ENCODE measurements around the gene ADAR.

ADAR gene

GRCh38 chr1:154582885-154583284, 25.1 kb downstream of the ADAR start:
- no peaks in the 10 kb centered on the region for H3K27me3 Mint-ChIP-seq
- no peak overlapping the region for H3K27ac Mint-ChIP-seq
- peaks cover 85% of the 10 kb centered on the region for H3K36me3 Mint-ChIP-seq
- no peak for ATAC-seq
- peaks cover 29% of the 10 kb centered on the region for H3K4me1 Mint-ChIP-seq
- H3K9me3 Mint-ChIP-seq: no peaks in the 10 kb centered on the region
- no peak overlapping the region for H3K4me3 Mint-ChIP-seq

DNA sequence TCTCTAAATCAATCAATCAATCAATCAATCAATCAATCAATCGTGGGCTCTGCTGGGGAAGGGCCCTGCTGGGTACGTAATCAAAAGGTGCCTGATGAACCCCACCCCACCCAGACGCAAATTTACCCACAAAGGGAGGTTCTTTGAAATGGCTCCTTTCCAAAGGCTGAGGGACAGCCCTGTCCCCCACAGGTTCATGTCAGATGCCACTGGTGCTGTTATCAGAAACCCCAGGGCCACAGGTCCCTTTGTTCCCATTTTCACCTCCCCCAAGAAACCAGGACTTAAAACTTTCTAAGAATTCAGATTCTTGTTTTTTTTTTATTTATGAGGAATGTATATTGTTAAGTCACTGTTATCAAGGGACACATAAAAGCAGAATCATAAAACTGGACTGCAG, 26.2 kb downstream of the ADAR start:
- Mint-ChIP-seq H3K9me3 (no peaks in the 10 kb centered on the region), H3K4me1 (peaks cover 29% of the 10 kb centered on the region), H3K27ac (no peak overlapping the region), H3K27me3 (no peaks in the 10 kb centered on the region), H3K4me3 (no peak overlapping the region), H3K36me3 (peaks cover 73% of the 10 kb centered on the region)
- no peak for ATAC-seq

DNA sequence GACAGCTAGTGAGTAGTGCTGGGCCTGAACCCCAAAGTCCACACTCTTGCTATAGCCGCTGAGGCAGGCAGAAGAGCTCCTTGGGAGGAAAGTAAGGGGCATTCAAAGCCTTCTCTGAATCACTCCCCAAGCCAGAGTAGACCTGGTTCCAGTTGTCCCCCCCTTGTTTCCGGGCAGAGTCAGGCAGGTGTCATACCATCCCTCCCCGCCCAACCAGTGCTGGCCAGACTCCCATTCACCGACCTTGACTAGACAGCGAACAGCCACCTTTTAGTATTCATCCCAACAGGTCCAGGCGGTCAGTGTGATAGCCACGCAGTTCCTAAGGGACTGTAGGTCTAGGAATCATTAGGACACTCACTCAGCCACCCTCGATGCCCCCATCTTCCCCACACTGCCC, 28.6 kb downstream of the ADAR start:
- H3K9me3 Mint-ChIP-seq: no peaks in the 10 kb centered on the region
- peaks cover 49% of the 10 kb centered on the region for H3K36me3 Mint-ChIP-seq
- peaks cover 14% of the 10 kb centered on the region for H3K4me1 Mint-ChIP-seq
- ATAC-seq: no peak
- no peak overlapping the region for H3K4me3 Mint-ChIP-seq
- no peak overlapping the region for H3K27ac Mint-ChIP-seq
- peaks cover 4% of the 10 kb centered on the region for H3K27me3 Mint-ChIP-seq

- Mint-ChIP-seq H3K27ac (no peak overlapping the region), H3K9me3 (no peaks in the 10 kb centered on the region)
- no peak for ATAC-seq
Measured at GRCh38 chr1:154578058-154578418, 29.9 kb downstream of the ADAR start.

GRCh38 chr1:154577346-154578057, 30.5 kb downstream of the ADAR start:
- Mint-ChIP-seq H3K27me3 (peaks cover 16% of the 10 kb centered on the region), H3K36me3 (peaks cover 36% of the 10 kb centered on the region), H3K27ac (no peak overlapping the region), H3K4me3 (no peak overlapping the region), H3K9me3 (no peaks in the 10 kb centered on the region), H3K4me1 (peaks cover 8% of the 10 kb centered on the region)
- ATAC-seq: no peak

More at GRCh38 chr1:154578058-154578418, 29.9 kb downstream of the ADAR start:
- Mint-ChIP-seq H3K27me3 (peaks cover 15% of the 10 kb centered on the region), H3K36me3 (peaks cover 37% of the 10 kb centered on the region), H3K4me3 (no peak overlapping the region), H3K4me1 (peaks cover 8% of the 10 kb centered on the region)

- Mint-ChIP-seq H3K36me3 (peaks cover 24% of the 10 kb centered on the region), H3K27me3 (peaks cover 30% of the 10 kb centered on the region), H3K4me3 (no peak overlapping the region), H3K4me1 (peaks cover 8% of the 10 kb centered on the region), H3K27ac (no peak overlapping the region), H3K9me3 (no peaks in the 10 kb centered on the region)
- ATAC-seq: peak; percentile 7
Measured at GRCh38 chr1:154575951-154576566, 31.9 kb downstream of the ADAR start.

DNA sequence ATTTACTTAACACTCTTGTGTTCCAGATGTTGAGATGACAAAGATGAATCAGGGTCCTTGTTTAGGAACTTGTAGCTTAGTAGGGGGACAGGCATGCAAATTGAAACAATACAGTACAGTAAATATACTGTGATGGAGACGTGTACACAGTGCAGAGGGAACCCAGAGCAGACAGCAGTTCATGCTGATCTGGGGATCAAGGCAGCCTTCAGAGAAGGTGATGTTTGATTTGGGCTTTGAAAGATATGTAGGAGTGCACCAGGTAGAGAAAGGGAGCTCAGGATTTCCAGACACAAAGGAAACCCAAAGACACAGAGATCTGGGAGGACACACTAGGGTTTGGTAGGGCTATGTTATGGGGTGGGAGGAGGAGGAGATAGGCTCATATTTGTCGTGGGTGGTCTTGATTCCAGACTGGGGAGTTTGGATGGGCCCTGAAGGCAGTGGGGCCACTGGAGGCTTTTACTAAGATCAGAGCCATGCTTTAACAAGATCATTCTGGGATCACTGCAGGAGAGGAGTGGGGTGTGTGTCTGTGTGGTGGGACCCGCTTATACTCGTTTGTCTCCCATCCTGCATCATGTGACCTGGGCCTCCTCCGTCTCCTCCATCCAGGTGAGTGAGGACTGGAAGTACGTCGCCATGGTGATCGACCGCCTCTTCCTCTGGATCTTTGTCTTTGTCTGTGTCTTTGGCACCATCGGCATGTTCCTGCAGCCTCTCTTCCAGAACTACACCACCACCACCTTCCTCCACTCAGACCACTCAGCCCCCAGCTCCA, 32.6 kb downstream of the ADAR start:
- Mint-ChIP-seq H3K4me1 (peaks cover 8% of the 10 kb centered on the region), H3K27me3 (peaks cover 33% of the 10 kb centered on the region)

GRCh38 chr1:154574716-154575115, 33.3 kb downstream of the ADAR start:
- peaks cover 13% of the 10 kb centered on the region for H3K36me3 Mint-ChIP-seq
- no peak overlapping the region for H3K4me3 Mint-ChIP-seq
- no peak overlapping the region for H3K27ac Mint-ChIP-seq
- peaks cover 33% of the 10 kb centered on the region for H3K27me3 Mint-ChIP-seq
- peaks cover 8% of the 10 kb centered on the region for H3K4me1 Mint-ChIP-seq
- H3K9me3 Mint-ChIP-seq: no peaks in the 10 kb centered on the region
- no peak for ATAC-seq

More for the DNA sequence above, 32.6 kb downstream of the ADAR start:
- Mint-ChIP-seq H3K4me3 (no peak overlapping the region), H3K9me3 (no peaks in the 10 kb centered on the region), H3K27ac (no peak overlapping the region), H3K36me3 (peaks cover 17% of the 10 kb centered on the region)
- ATAC-seq: no peak

- H3K4me1 Mint-ChIP-seq: peaks cover 10% of the 10 kb centered on the region
- H3K27me3 Mint-ChIP-seq: peaks cover 40% of the 10 kb centered on the region
- H3K27ac Mint-ChIP-seq: no peak overlapping the region
- ATAC-seq: no peak
- H3K4me3 Mint-ChIP-seq: no peak overlapping the region
- no peaks in the 10 kb centered on the region for H3K9me3 Mint-ChIP-seq
- no peaks in the 10 kb centered on the region for H3K36me3 Mint-ChIP-seq
Measured at GRCh38 chr1:154573168-154573510, 34.8 kb downstream of the ADAR start.

DNA sequence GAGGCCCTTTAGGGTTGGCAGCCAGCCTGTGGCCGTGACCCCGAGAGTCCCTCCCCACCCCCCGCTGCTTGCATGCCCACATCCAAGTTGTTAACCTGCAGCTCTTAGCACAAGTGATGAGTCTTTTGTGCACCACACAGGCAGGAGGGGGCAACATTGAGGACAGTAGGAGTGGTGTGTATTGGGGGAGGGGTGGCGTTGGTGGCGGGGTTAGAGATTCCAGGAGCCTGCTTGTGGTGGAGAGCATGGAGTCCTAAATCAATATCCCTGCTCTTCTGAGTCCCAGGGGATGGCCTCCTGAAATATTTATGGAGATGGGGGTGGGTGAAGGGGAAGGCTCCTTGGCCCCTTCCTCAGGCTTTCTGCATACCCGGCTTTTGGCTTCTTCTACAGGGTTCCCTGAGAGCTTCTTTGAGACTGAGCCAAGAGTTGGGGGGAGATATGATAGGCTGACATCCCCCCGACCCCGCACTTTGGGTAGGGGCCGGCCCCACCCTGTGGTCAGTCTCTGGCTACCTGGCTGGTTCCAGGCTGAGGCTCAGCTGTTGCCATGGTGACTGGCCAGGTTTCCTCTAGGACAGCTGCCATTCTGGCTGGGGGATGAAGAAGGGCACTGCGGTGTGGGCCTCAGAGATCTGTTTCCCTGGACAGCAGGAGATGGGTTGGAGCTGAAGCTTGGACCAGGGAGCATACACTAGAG, 35.4 kb downstream of the ADAR start:
- H3K4me3 Mint-ChIP-seq: no peak overlapping the region
- peaks cover 45% of the 10 kb centered on the region for H3K27me3 Mint-ChIP-seq
- peaks cover 15% of the 10 kb centered on the region for H3K4me1 Mint-ChIP-seq
- H3K27ac Mint-ChIP-seq: no peak overlapping the region
- no peak for ATAC-seq
- H3K36me3 Mint-ChIP-seq: no peaks in the 10 kb centered on the region
- no peaks in the 10 kb centered on the region for H3K9me3 Mint-ChIP-seq

DNA sequence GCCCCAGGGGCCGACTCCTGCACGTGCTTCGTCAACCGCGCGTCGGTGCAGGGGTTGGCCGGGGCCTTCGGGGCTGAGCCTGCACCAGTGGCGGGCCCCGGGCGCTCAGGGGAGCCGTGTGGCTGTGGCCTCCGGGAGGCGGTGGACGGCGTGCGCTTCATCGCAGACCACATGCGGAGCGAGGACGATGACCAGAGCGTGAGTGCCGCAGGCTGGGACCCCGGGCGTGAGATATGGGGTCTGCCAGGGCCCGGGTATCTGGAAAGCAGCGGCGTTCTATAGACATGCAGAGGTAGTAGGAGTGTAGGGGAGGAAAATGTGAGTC, 36.1 kb downstream of the ADAR start:
- Mint-ChIP-seq H3K4me1 (peaks cover 19% of the 10 kb centered on the region), H3K27ac (no peak overlapping the region), H3K27me3 (peaks cover 52% of the 10 kb centered on the region), H3K4me3 (no peak overlapping the region), H3K9me3 (no peaks in the 10 kb centered on the region), H3K36me3 (no peaks in the 10 kb centered on the region)
- ATAC-seq: no peak

- H3K27ac Mint-ChIP-seq: no peak overlapping the region
- H3K9me3 Mint-ChIP-seq: no peaks in the 10 kb centered on the region
- no peaks in the 10 kb centered on the region for H3K36me3 Mint-ChIP-seq
- H3K27me3 Mint-ChIP-seq: peaks cover 57% of the 10 kb centered on the region
- H3K4me3 Mint-ChIP-seq: no peak overlapping the region
- no peak for ATAC-seq
- peaks cover 19% of the 10 kb centered on the region for H3K4me1 Mint-ChIP-seq
Measured at GRCh38 chr1:154571244-154571963, 36.6 kb downstream of the ADAR start.

GRCh38 chr1:154568157-154568815, 39.7 kb downstream of the ADAR start:
- Mint-ChIP-seq H3K9me3 (no peaks in the 10 kb centered on the region), H3K27me3 (peaks cover 45% of the 10 kb centered on the region), H3K36me3 (no peaks in the 10 kb centered on the region), H3K4me3 (no peak overlapping the region), H3K4me1 (peaks cover 12% of the 10 kb centered on the region), H3K27ac (no peak overlapping the region)
- ATAC-seq: no peak

DNA sequence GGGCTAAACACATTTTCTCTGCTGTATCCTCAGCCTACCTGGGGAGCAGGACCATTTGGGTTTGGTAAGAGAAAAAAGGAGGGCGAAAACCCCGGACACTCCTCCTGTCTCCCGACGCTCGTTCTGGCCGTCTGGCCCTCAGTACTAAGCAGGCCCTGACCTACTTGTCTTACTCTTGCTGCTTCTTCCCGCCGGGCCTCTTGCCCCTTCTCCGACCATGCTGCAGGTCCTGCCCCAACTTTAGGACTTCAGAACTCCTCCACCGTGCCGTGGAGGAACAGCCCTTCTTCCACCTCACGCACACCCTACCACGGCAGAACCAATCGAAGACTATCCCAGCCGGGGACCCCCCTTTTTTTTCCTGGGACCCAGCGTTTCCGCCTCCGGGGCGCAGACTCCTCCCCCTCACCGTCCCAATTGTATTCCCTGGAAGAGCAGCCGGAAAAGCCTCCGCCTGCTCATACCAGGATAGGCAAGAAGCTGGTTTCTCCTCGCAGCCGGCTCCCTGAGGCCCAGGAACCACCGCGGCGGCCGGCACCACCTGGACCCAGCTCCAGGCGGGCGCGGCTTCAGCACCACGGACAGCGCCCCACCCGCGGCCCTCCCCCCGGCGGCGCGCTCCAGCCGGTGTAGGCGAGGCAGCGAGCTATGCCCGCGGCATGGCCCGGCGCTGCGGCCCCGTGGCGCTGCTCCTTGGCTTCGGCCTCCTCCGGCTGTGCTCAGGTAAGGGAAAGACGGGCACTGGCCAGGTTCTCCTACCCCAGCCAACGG, 40.4 kb downstream of the ADAR start, which contains the start of gene CHRNB2:
Gene CHRNB2, plus strand, starts transcription at position 393 of the 771 bp plus-strand sequence. Its CDS starts 267 bp downstream, at position 660.
- H3K9me3 Mint-ChIP-seq: no peaks in the 10 kb centered on the region
- no peak within 1 kb of the TSS for H3K27ac Mint-ChIP-seq
- H3K4me3 Mint-ChIP-seq: peak within 1 kb of the TSS; percentile 13
- H3K27me3 Mint-ChIP-seq: peaks cover 45% of the 10 kb centered on the region
- no peaks in the 10 kb centered on the region for H3K36me3 Mint-ChIP-seq
- ATAC-seq: peak; percentile 90
- peaks cover 12% of the 10 kb centered on the region for H3K4me1 Mint-ChIP-seq
